GM21367 (cell line): ENCODE measurements around the gene ORM2.

Experiments
- ATAC-seq: cut with Tn5 transposase; IDR thresholded peaks from one replicate; pipeline ENCODE4 v1.9.1; 2021; ENCODE audit not compliant: unreplicated experiment

The ORM2 gene

GRCh38 chr9:114369216-114370130 is 39.8 kb downstream of the ORM2 start:
- ATAC-seq: no peak

- no peak for ATAC-seq
Measured at GRCh38 chr9:114370251-114370967, 40.7 kb downstream of the ORM2 start.

GRCh38 chr9:114370968-114371320 is 41.3 kb downstream of the ORM2 start:
- no peak for ATAC-seq

GRCh38 chr9:114371343-114371944 is 41.8 kb downstream of the ORM2 start:
- no peak for ATAC-seq

- peak; percentile 34 for ATAC-seq
Measured at GRCh38 chr9:114371973-114372917, 42.6 kb downstream of the ORM2 start.

- ATAC-seq: peak; percentile 91
Measured at GRCh38 chr9:114372921-114373448, 43.3 kb downstream of the ORM2 start.

- no peak for ATAC-seq
Measured at GRCh38 chr9:114373960-114374730, 44.5 kb downstream of the ORM2 start.

- ATAC-seq: no peak
Measured at GRCh38 chr9:114374936-114375335, 45.3 kb downstream of the ORM2 start.

- ATAC-seq: no peak
Measured at GRCh38 chr9:114375386-114376175, 45.9 kb downstream of the ORM2 start.

- no peak for ATAC-seq
Measured at GRCh38 chr9:114376586-114377445, 47.1 kb downstream of the ORM2 start.

GRCh38 chr9:114378016-114378415 is 48.3 kb downstream of the ORM2 start:
- ATAC-seq: no peak

GRCh38 chr9:114378883-114379282 is 49.2 kb downstream of the ORM2 start:
- ATAC-seq: no peak
